Measurements from ENCODE around the gene G2E3. TPM values are rescaled to one million over a fixed set of nuclear protein-coding genes. Genes with fewer than 3 reads are reported as not detected.
A peak's percentile ranks its signal among the peaks of the same experiment; 100 is the strongest.

G2E3 gene
- total and polyA plus RNA-seq, 4 donors = 2.4 to 14.0 (median 5.7) TPM

DNA sequence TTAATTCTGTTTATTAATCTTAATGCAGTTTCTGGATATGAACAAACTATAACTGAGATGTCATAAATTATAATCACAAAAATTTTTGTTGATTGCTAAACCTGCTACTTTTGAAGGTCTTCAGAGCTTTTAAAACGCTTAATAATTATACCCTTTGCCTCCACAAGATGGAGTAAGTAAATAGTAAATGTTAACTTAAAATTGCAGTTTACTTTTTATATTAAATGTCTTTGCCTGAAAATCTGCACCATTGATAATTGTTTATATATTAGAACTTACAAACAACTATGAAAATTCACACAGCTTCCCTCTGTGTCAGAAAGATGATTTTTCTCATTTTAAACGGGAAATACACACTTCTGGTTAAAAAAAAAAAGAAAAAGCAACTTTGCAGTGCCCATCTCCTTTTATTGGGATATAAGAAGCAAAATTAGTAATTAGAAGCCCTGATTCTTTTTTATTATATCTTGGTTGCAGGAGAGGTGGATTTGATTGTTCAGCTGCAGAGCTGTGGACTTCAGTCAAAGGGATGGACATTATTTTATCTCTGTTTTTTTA lies 98.7 kb downstream of the G2E3 start:
- Histone ChIP-seq H3K27ac (ENCODE audit: low read depth in 1 of 2, low read length in 2 of 2) (no peak overlapping the region), H3K27me3 (ENCODE audit: control insufficient read depth in 4 of 4, insufficient read depth in 4 of 4, low read length in 3 of 4) (no peaks in the 10 kb centered on the region), H3K36me3 (ENCODE audit: control insufficient read depth in 4 of 4, insufficient read depth in 3 of 4, low read depth in 1 of 4, low read length in 3 of 4) (peaks cover 4 to 45% (median 23%) of the 10 kb centered on the region in 4 donors), H3K4me3 (ENCODE audit: low read depth in 1 of 3, low read length in 3 of 3) (no peak overlapping the region), H3K4me1 (ENCODE audit: control insufficient read depth in 4 of 4, insufficient read depth in 4 of 4, low read length in 3 of 4) (peaks cover 0 to 7% (median 3%) of the 10 kb centered on the region in 4 donors), H3K9ac (ENCODE audit: low read depth in 1 of 2, low read length in 2 of 2) (no peak overlapping the region), H3K9me3 (ENCODE audit: control insufficient read depth in 4 of 4, low read length in 3 of 4) (no peaks in the 10 kb centered on the region)
- TF ChIP-seq GABPA (IDR thresholded peaks at IDR 0.05 in 1 of 2, conservative IDR thresholded peaks at IDR 0.05 in 1 of 2) = no peak
- TF ChIP-seq, protein P1, sequence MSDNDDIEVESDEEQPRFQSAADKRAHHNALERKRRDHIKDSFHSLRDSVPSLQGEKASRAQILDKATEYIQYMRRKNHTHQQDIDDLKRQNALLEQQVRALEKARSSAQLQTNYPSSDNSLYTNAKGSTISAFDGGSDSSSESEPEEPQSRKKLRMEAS (IDR thresholded peaks at IDR 0.05) = no peak
- TF ChIP-seq TAF1 (conservative IDR thresholded peaks at IDR 0.05) = no peak
- TF ChIP-seq, protein P2, sequence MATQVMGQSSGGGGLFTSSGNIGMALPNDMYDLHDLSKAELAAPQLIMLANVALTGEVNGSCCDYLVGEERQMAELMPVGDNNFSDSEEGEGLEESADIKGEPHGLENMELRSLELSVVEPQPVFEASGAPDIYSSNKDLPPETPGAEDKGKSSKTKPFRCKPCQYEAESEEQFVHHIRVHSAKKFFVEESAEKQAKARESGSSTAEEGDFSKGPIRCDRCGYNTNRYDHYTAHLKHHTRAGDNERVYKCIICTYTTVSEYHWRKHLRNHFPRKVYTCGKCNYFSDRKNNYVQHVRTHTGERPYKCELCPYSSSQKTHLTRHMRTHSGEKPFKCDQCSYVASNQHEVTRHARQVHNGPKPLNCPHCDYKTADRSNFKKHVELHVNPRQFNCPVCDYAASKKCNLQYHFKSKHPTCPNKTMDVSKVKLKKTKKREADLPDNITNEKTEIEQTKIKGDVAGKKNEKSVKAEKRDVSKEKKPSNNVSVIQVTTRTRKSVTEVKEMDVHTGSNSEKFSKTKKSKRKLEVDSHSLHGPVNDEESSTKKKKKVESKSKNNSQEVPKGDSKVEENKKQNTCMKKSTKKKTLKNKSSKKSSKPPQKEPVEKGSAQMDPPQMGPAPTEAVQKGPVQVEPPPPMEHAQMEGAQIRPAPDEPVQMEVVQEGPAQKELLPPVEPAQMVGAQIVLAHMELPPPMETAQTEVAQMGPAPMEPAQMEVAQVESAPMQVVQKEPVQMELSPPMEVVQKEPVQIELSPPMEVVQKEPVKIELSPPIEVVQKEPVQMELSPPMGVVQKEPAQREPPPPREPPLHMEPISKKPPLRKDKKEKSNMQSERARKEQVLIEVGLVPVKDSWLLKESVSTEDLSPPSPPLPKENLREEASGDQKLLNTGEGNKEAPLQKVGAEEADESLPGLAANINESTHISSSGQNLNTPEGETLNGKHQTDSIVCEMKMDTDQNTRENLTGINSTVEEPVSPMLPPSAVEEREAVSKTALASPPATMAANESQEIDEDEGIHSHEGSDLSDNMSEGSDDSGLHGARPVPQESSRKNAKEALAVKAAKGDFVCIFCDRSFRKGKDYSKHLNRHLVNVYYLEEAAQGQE (IDR thresholded peaks at IDR 0.05) = no peak
- no peak for TF ChIP-seq YY1 (IDR thresholded peaks at IDR 0.05)
- TF ChIP-seq, protein P3, sequence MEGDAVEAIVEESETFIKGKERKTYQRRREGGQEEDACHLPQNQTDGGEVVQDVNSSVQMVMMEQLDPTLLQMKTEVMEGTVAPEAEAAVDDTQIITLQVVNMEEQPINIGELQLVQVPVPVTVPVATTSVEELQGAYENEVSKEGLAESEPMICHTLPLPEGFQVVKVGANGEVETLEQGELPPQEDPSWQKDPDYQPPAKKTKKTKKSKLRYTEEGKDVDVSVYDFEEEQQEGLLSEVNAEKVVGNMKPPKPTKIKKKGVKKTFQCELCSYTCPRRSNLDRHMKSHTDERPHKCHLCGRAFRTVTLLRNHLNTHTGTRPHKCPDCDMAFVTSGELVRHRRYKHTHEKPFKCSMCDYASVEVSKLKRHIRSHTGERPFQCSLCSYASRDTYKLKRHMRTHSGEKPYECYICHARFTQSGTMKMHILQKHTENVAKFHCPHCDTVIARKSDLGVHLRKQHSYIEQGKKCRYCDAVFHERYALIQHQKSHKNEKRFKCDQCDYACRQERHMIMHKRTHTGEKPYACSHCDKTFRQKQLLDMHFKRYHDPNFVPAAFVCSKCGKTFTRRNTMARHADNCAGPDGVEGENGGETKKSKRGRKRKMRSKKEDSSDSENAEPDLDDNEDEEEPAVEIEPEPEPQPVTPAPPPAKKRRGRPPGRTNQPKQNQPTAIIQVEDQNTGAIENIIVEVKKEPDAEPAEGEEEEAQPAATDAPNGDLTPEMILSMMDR (IDR thresholded peaks at IDR 0.05; ENCODE audit: low read depth, low read length, missing input control) = no peak
- TF ChIP-seq RAD21 (IDR thresholded peaks at IDR 0.05) = peak in 1 of 2 donors; percentile 17
- TF ChIP-seq JUND (IDR thresholded peaks at IDR 0.05) = no peak
- WGBS = 58% methylated on average over 2 of the region's 2 CpGs
- DNase-seq (ENCODE audit: low spot score) = no peak

DNA sequence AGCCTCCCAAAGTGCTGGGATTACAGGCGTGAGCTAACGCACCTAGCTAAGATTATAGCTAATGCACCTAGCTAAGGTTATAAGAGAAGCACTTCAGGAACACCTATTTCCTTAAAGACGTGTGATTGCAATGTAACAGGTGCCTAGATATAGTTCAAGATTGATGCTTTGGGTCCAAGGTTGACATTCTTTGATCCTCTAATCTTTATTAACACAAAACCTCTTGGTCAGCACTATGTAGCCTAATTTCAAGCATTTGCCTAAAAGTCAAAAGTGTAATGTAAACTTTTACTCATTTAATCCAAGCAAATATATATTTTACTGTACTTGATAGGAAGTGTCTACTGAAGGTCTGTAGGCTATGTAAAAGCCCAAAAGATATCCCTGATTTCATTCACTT lies 99.7 kb downstream of the G2E3 start:
- no peak overlapping the region for H3K27ac ChIP-seq (ENCODE audit: low read depth in 1 of 2, low read length in 2 of 2)
- TF ChIP-seq, protein P4, sequence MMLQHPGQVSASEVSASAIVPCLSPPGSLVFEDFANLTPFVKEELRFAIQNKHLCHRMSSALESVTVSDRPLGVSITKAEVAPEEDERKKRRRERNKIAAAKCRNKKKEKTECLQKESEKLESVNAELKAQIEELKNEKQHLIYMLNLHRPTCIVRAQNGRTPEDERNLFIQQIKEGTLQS (IDR thresholded peaks at IDR 0.05) = no peak
- TF ChIP-seq RAD21 (IDR thresholded peaks at IDR 0.05) (no peak), EGR1 (IDR thresholded peaks at IDR 0.05; ENCODE audit: low read depth in 2 of 2) (no peak), SP1 (IDR thresholded peaks at IDR 0.05) (no peak), TAF1 (conservative IDR thresholded peaks at IDR 0.05) (no peak), RXRA (IDR thresholded peaks at IDR 0.05) (no peak), FOXA2 (IDR thresholded peaks at IDR 0.05) (no peak), FOXA1 (IDR thresholded peaks at IDR 0.05) (no peak), HNF4A (conservative IDR thresholded peaks at IDR 0.05) (no peak), GABPA (IDR thresholded peaks at IDR 0.05 in 1 of 2, conservative IDR thresholded peaks at IDR 0.05 in 1 of 2) (no peak), NR2F2 (IDR thresholded peaks at IDR 0.05) (no peak), HNF4G (IDR thresholded peaks at IDR 0.05) (no peak)
- TF ChIP-seq, protein P5, sequence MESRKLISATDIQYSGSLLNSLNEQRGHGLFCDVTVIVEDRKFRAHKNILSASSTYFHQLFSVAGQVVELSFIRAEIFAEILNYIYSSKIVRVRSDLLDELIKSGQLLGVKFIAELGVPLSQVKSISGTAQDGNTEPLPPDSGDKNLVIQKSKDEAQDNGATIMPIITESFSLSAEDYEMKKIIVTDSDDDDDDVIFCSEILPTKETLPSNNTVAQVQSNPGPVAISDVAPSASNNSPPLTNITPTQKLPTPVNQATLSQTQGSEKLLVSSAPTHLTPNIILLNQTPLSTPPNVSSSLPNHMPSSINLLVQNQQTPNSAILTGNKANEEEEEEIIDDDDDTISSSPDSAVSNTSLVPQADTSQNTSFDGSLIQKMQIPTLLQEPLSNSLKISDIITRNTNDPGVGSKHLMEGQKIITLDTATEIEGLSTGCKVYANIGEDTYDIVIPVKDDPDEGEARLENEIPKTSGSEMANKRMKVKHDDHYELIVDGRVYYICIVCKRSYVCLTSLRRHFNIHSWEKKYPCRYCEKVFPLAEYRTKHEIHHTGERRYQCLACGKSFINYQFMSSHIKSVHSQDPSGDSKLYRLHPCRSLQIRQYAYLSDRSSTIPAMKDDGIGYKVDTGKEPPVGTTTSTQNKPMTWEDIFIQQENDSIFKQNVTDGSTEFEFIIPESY (IDR thresholded peaks at IDR 0.05) = no peak
- TF ChIP-seq, protein P1 (IDR thresholded peaks at IDR 0.05) = no peak
- TF ChIP-seq, protein P3 (IDR thresholded peaks at IDR 0.05; ENCODE audit: low read depth, low read length, missing input control) = no peak
- no peaks in the 10 kb centered on the region for H3K9me3 ChIP-seq (ENCODE audit: control insufficient read depth in 4 of 4, low read length in 3 of 4)
- WGBS = 91% methylated on average over 3 of the region's 3 CpGs
- H3K4me3 ChIP-seq (ENCODE audit: low read depth in 1 of 3, low read length in 3 of 3) = no peak overlapping the region
- no peak overlapping the region for H3K9ac ChIP-seq (ENCODE audit: low read depth in 1 of 2, low read length in 2 of 2)
- H3K27me3 ChIP-seq (ENCODE audit: control insufficient read depth in 4 of 4, insufficient read depth in 4 of 4, low read length in 3 of 4) = no peaks in the 10 kb centered on the region
- H3K36me3 ChIP-seq (ENCODE audit: control insufficient read depth in 4 of 4, insufficient read depth in 3 of 4, low read depth in 1 of 4, low read length in 3 of 4) = peaks cover 4 to 41% (median 21%) of the 10 kb centered on the region in 4 donors
- DNase-seq (ENCODE audit: low spot score) = no peak
- H3K4me1 ChIP-seq (ENCODE audit: control insufficient read depth in 4 of 4, insufficient read depth in 4 of 4, low read length in 3 of 4) = peaks cover 0 to 7% (median 3%) of the 10 kb centered on the region in 4 donors
